Natural killer cell treated with Interleukin-12 subunit alpha and Interleukin-12 subunit beta and Interleukin-15 and Interleukin-18, amount 100 ng/mL, for 72 hours (primary cell): ENCODE data around the gene DAGLA. TPM values are rescaled to one million over a fixed set of nuclear protein-coding genes. Genes with fewer than 3 reads are reported as not detected.

Source experiments
- ATAC-seq, 2 donors: fragments of 150-1000 bp; cut with Tn5 transposase in 1 of 2; sonication (Bioruptor Pico), chemical (Tn5 transposase) in 1 of 2; 2 replicates each; pipeline ENCODE4 v1.10.0; 2021
- DNase-seq: peaks from one replicate; pipeline ENCODE4 v3.0.0; 2022; ENCODE audit warnings: low spot score
- H3K27ac Mint-ChIP-seq, 2 donors: 1 replicate in 1 of 2; 2 replicates in 1 of 2; pipeline ENCODE4 v1.8.0; 2022; ENCODE audit warnings: mixed read lengths in 2 of 2, mild to moderate bottlenecking in 1 of 2, moderate library complexity in 1 of 2
- H3K27me3 Mint-ChIP-seq, 2 donors: 1 replicate in 1 of 2; 2 replicates in 1 of 2; pipeline ENCODE4 v1.8.0; 2022; ENCODE audit warnings: mixed read lengths in 2 of 2
- H3K36me3 Mint-ChIP-seq: one replicate; pipeline ENCODE4 v1.8.0; 2022; ENCODE audit warnings: mixed read lengths
- H3K4me1 Mint-ChIP-seq, 2 donors: 1 replicate in 1 of 2; 2 replicates in 1 of 2; pipeline ENCODE4 v1.8.0; 2022; ENCODE audit warnings: low read depth in 2 of 2, mixed read lengths in 2 of 2, mild to moderate bottlenecking in 1 of 2
- H3K4me3 Mint-ChIP-seq: one replicate; pipeline ENCODE4 v1.8.0; 2022; ENCODE audit warnings: mixed read lengths
- H3K9me3 Mint-ChIP-seq: 2 replicates; pipeline ENCODE4 v1.8.0; 2022; ENCODE audit warnings: mixed read lengths
- total RNA-seq, 2 donors: library from RNA; stranded (reverse); gene quantifications; one replicate each; pipeline ENCODE4 v1.2.3, GENCODE V29; 2022

Gene DAGLA
- total RNA-seq, 2 donors from 2014 or later: 0.08 to 0.10 TPM

- Mint-ChIP-seq H3K4me3 (no peak overlapping the region), H3K27ac (no peak overlapping the region), H3K9me3 (no peaks in the 10 kb centered on the region), H3K36me3 (no peaks in the 10 kb centered on the region), H3K4me1 (no peaks in the 10 kb centered on the region), H3K27me3 (peaks cover 0 to 10% of the 10 kb centered on the region in 2 donors)
- ATAC-seq (no peak), DNase-seq (no peak)
These were observed 34.1 kb downstream of the DAGLA start for GRCh38 chr11:61714316-61714715.

GRCh38 chr11:61714916-61715315, 34.7 kb downstream of the DAGLA start:
- H3K9me3 Mint-ChIP-seq: no peaks in the 10 kb centered on the region
- ATAC-seq (no peak), DNase-seq (no peak)
- no peak overlapping the region for H3K27ac Mint-ChIP-seq
- H3K27me3 Mint-ChIP-seq: peaks cover 0 to 10% of the 10 kb centered on the region in 2 donors
- no peaks in the 10 kb centered on the region for H3K36me3 Mint-ChIP-seq
- no peaks in the 10 kb centered on the region for H3K4me1 Mint-ChIP-seq
- no peak overlapping the region for H3K4me3 Mint-ChIP-seq

GRCh38 chr11:61715867-61716266, 35.7 kb downstream of the DAGLA start:
- Mint-ChIP-seq H3K4me3 (no peak overlapping the region), H3K27ac (no peak overlapping the region), H3K9me3 (no peaks in the 10 kb centered on the region), H3K4me1 (no peaks in the 10 kb centered on the region), H3K36me3 (no peaks in the 10 kb centered on the region), H3K27me3 (peaks cover 0 to 8% of the 10 kb centered on the region in 2 donors)
- DNase-seq (no peak), ATAC-seq (peak in 1 of 2 donors; percentile 11)

- Mint-ChIP-seq H3K27ac (no peak overlapping the region), H3K9me3 (no peaks in the 10 kb centered on the region), H3K27me3 (peaks cover 0 to 7% of the 10 kb centered on the region in 2 donors), H3K36me3 (no peaks in the 10 kb centered on the region), H3K4me1 (peaks cover 0 to 4% of the 10 kb centered on the region in 2 donors), H3K4me3 (no peak overlapping the region)
- ATAC-seq (no peak), DNase-seq (no peak)
These were observed 36.5 kb downstream of the DAGLA start for GRCh38 chr11:61716478-61717285.

- no peak overlapping the region for H3K27ac Mint-ChIP-seq
- peaks cover 0 to 9% of the 10 kb centered on the region in 2 donors for H3K4me1 Mint-ChIP-seq
- no peaks in the 10 kb centered on the region for H3K9me3 Mint-ChIP-seq
- no peak overlapping the region for H3K4me3 Mint-ChIP-seq
- H3K36me3 Mint-ChIP-seq: no peaks in the 10 kb centered on the region
- H3K27me3 Mint-ChIP-seq: peaks cover 0 to 7% of the 10 kb centered on the region in 2 donors
- DNase-seq: no peak
- no peak for ATAC-seq
These were observed 37.3 kb downstream of the DAGLA start for GRCh38 chr11:61717286-61718033.

GRCh38 chr11:61718046-61718531, 37.9 kb downstream of the DAGLA start:
- no peak overlapping the region for H3K27ac Mint-ChIP-seq

GRCh38 chr11:61718621-61719302, 38.6 kb downstream of the DAGLA start:
- Mint-ChIP-seq H3K4me1 (peaks cover 0 to 9% of the 10 kb centered on the region in 2 donors), H3K36me3 (no peaks in the 10 kb centered on the region), H3K4me3 (no peak overlapping the region), H3K27ac (no peak overlapping the region), H3K9me3 (no peaks in the 10 kb centered on the region), H3K27me3 (peaks cover 0 to 7% of the 10 kb centered on the region in 2 donors)
- DNase-seq: no peak
- ATAC-seq: no peak

More at GRCh38 chr11:61718046-61718531, 37.9 kb downstream of the DAGLA start:
- ATAC-seq: no peak
- Mint-ChIP-seq H3K4me1 (peaks cover 0 to 9% of the 10 kb centered on the region in 2 donors), H3K36me3 (no peaks in the 10 kb centered on the region), H3K9me3 (no peaks in the 10 kb centered on the region), H3K27me3 (peaks cover 0 to 7% of the 10 kb centered on the region in 2 donors), H3K4me3 (no peak overlapping the region)
- no peak for DNase-seq

- Mint-ChIP-seq H3K4me3 (no peak overlapping the region), H3K36me3 (no peaks in the 10 kb centered on the region), H3K27ac (no peak overlapping the region), H3K27me3 (peaks cover 0 to 5% of the 10 kb centered on the region in 2 donors), H3K4me1 (peaks cover 0 to 9% of the 10 kb centered on the region in 2 donors), H3K9me3 (no peaks in the 10 kb centered on the region)
- DNase-seq (no peak), ATAC-seq (no peak)
These were observed 39.8 kb downstream of the DAGLA start for GRCh38 chr11:61719978-61720377.

- Mint-ChIP-seq H3K4me1 (peaks cover 0 to 9% of the 10 kb centered on the region in 2 donors), H3K36me3 (no peaks in the 10 kb centered on the region), H3K27me3 (peaks cover 0 to 5% of the 10 kb centered on the region in 2 donors), H3K4me3 (no peak overlapping the region), H3K9me3 (no peaks in the 10 kb centered on the region), H3K27ac (no peak overlapping the region)
- ATAC-seq: no peak
- no peak for DNase-seq
These were observed 40.4 kb downstream of the DAGLA start for GRCh38 chr11:61720597-61720996.

- ATAC-seq: no peak
- Mint-ChIP-seq H3K4me3 (no peak overlapping the region), H3K9me3 (no peaks in the 10 kb centered on the region), H3K27ac (no peak overlapping the region), H3K27me3 (no peaks in the 10 kb centered on the region), H3K36me3 (no peaks in the 10 kb centered on the region), H3K4me1 (peaks cover 0 to 12% of the 10 kb centered on the region in 2 donors)
- DNase-seq: no peak
These were observed 44.2 kb downstream of the DAGLA start for GRCh38 chr11:61724437-61724836.

GRCh38 chr11:61725781-61726231, 45.6 kb downstream of the DAGLA start:
- DNase-seq: no peak
- Mint-ChIP-seq H3K27me3 (no peaks in the 10 kb centered on the region), H3K9me3 (no peaks in the 10 kb centered on the region), H3K4me3 (no peak overlapping the region), H3K4me1 (peaks cover 0 to 12% of the 10 kb centered on the region in 2 donors), H3K36me3 (no peaks in the 10 kb centered on the region), H3K27ac (no peak overlapping the region)
- no peak for ATAC-seq

GRCh38 chr11:61726775-61727174, 46.6 kb downstream of the DAGLA start:
- Mint-ChIP-seq H3K4me1 (peaks cover 0 to 7% of the 10 kb centered on the region in 2 donors), H3K4me3 (no peak overlapping the region), H3K27me3 (no peaks in the 10 kb centered on the region), H3K27ac (no peak overlapping the region), H3K9me3 (no peaks in the 10 kb centered on the region), H3K36me3 (no peaks in the 10 kb centered on the region)
- ATAC-seq: no peak
- DNase-seq: no peak

GRCh38 chr11:61727401-61727811, 47.2 kb downstream of the DAGLA start:
- DNase-seq (no peak), ATAC-seq (no peak)
- no peaks in the 10 kb centered on the region for H3K9me3 Mint-ChIP-seq
- H3K36me3 Mint-ChIP-seq: no peaks in the 10 kb centered on the region
- no peak overlapping the region for H3K27ac Mint-ChIP-seq
- peaks cover 0 to 3% of the 10 kb centered on the region in 2 donors for H3K4me1 Mint-ChIP-seq
- no peak overlapping the region for H3K4me3 Mint-ChIP-seq
- H3K27me3 Mint-ChIP-seq: no peaks in the 10 kb centered on the region
